Mesenchymal stem cell (in vitro differentiated cells and primary cell): Measurements from ENCODE around the gene ATP2A3.

ENCODE experiments used
- DNase-seq: peaks from one replicate; pipeline ENCODE4 v3.0.0-alpha.2; 2013
- H2AFZ ChIP-seq: one replicate; pipeline ENCODE4 v1.6.1; 2013; ENCODE audit warnings: low read depth, mild to moderate bottlenecking, control low read depth, inconsistent platforms, low read length, moderate library complexity
- H2AK5ac ChIP-seq: 2 replicates; pipeline ENCODE4 v1.6.1; 2013; ENCODE audit warnings: low read length, moderate library complexity, mild to moderate bottlenecking, inconsistent platforms; ENCODE audit not compliant: severe bottlenecking
- H2BK120ac ChIP-seq: one replicate; pipeline ENCODE4 v1.6.1; 2013; ENCODE audit warnings: low read depth, mild to moderate bottlenecking, inconsistent platforms, low read length, moderate library complexity
- H2BK12ac ChIP-seq, 2 experiments: one replicate each; pipeline ENCODE4 v1.6.1; 2013; ENCODE audit warnings: inconsistent platforms in 2 of 2, low read length in 2 of 2, mild to moderate bottlenecking in 2 of 2, moderate library complexity in 2 of 2, control low read depth in 1 of 2
- H2BK15ac ChIP-seq: one replicate; pipeline ENCODE4 v1.6.1; 2013; ENCODE audit warnings: mild to moderate bottlenecking, low read depth, inconsistent platforms; ENCODE audit not compliant: poor library complexity, severe bottlenecking
- H2BK5ac ChIP-seq: 2 replicates; pipeline ENCODE4 v1.6.1; 2013; ENCODE audit warnings: low read depth, mild to moderate bottlenecking, low read length, control low read depth, inconsistent platforms; ENCODE audit not compliant: poor library complexity, severe bottlenecking
- H3K14ac ChIP-seq, 2 experiments: one replicate each; pipeline ENCODE4 v1.6.1; 2013; ENCODE audit warnings: inconsistent platforms in 2 of 2, low read length in 2 of 2, control low read depth in 1 of 2, mild to moderate bottlenecking in 1 of 2, moderate library complexity in 1 of 2
- H3K18ac ChIP-seq, 2 experiments: one replicate each; pipeline ENCODE4 v1.6.1; 2013; ENCODE audit warnings: inconsistent platforms in 2 of 2, low read length in 2 of 2, control low read depth in 1 of 2, low read depth in 1 of 2, mild to moderate bottlenecking in 1 of 2
- H3K23ac ChIP-seq, 2 experiments: one replicate each; pipeline ENCODE4 v1.6.1; 2013; ENCODE audit warnings: inconsistent platforms in 2 of 2, low read length in 2 of 2, mild to moderate bottlenecking in 2 of 2, moderate library complexity in 2 of 2, control low read depth in 1 of 2
- H3K27ac ChIP-seq: 2 replicates; pipeline ENCODE4 v1.5.1; 2013; ENCODE audit warnings: mild to moderate bottlenecking, moderate library complexity, low read length, control low read depth, inconsistent platforms; ENCODE audit not compliant: poor library complexity, severe bottlenecking
- H3K27me3 ChIP-seq, 2 experiments: 2 replicates each; pipeline versions ENCODE4 v1.6.1 to v1.7.0; 2013; ENCODE audit warnings: low read length in 2 of 2, mild to moderate bottlenecking in 2 of 2, moderate library complexity in 2 of 2, control low read depth in 1 of 2, inconsistent platforms in 1 of 2; ENCODE audit not compliant: control insufficient read depth in 1 of 2, insufficient read depth in 1 of 2
- H3K36me3 ChIP-seq, 2 experiments: 2 replicates each; pipeline versions ENCODE4 v1.6.1 to v1.7.0; 2013; ENCODE audit warnings: low read length in 2 of 2, control low read depth in 1 of 2, inconsistent platforms in 1 of 2, low read depth in 1 of 2, mild to moderate bottlenecking in 1 of 2; ENCODE audit not compliant: insufficient read depth in 2 of 2, control insufficient read depth in 1 of 2
- H3K4ac ChIP-seq, 2 experiments: one replicate each; pipeline ENCODE4 v1.6.1; 2013; ENCODE audit warnings: inconsistent platforms in 2 of 2, low read length in 2 of 2, mild to moderate bottlenecking in 2 of 2, moderate library complexity in 2 of 2, control low read depth in 1 of 2, low read depth in 1 of 2
- H3K4me1 ChIP-seq: 2 replicates; pipeline ENCODE4 v1.6.1; 2013; ENCODE audit warnings: low read depth, low read length, control low read depth; ENCODE audit not compliant: control insufficient read depth, insufficient read depth
- H3K4me2 ChIP-seq: 2 replicates; pipeline ENCODE4 v1.6.1; 2013; ENCODE audit warnings: low read length, mild to moderate bottlenecking, inconsistent platforms; ENCODE audit not compliant: poor library complexity, severe bottlenecking
- H3K4me3 ChIP-seq, 2 experiments: 2 replicates each; pipeline versions ENCODE4 v1.5.1 to v1.7.0; 2013; ENCODE audit warnings: low read length in 2 of 2, mild to moderate bottlenecking in 2 of 2, control low read depth in 1 of 2, low read depth in 1 of 2; ENCODE audit not compliant: insufficient read depth in 1 of 2
- H3K79me1 ChIP-seq: replicated peaks from 2 replicates; pipeline ENCODE4 v1.6.1; 2013; ENCODE audit warnings: mild to moderate bottlenecking, control low read depth, low read length, inconsistent platforms; ENCODE audit not compliant: poor library complexity, severe bottlenecking
- H3K9ac ChIP-seq: 2 replicates; pipeline ENCODE4 v1.7.0; 2013; ENCODE audit warnings: mild to moderate bottlenecking, low read length, moderate library complexity
- H3K9me3 ChIP-seq: 2 replicates; pipeline ENCODE4 v1.7.0; 2013; ENCODE audit warnings: mild to moderate bottlenecking, low read length; ENCODE audit not compliant: control insufficient read depth
- H4K8ac ChIP-seq: one replicate; pipeline ENCODE4 v1.6.1; 2013; ENCODE audit warnings: inconsistent platforms, mild to moderate bottlenecking, low read length, moderate library complexity
- H4K91ac ChIP-seq: one replicate; pipeline ENCODE4 v1.6.1; 2013; ENCODE audit warnings: mild to moderate bottlenecking, low read length, inconsistent platforms
- WGBS: methylation state at CpG from one replicate; pipeline ENCODE4 v1.1.7; 2013; ENCODE audit warnings: mixed read lengths; 5-methylcytosine and 5-hydroxymethylcytosine counted together

The ATP2A3 gene

DNA sequence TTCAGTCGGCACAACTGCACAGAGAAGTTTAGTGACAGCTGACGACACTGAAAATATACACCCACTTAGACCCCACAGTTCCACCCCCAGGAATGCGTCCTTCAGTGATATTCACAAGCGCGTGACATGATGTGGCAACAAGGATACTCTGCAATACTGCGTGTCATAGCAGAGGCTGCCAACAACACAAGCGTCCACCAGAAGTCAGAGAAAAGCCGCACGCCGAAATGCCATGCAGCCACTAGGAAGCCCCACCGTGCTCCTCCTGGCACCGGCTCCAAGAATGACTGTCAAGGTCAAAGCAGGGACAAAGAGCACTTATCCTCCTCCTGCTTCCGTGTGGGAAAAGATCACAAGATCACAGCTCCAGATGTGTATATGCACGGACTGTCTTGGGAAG, 3.5 kb downstream of the ATP2A3 start:
- H3K4me1 ChIP-seq = peaks cover 23% of the 10 kb centered on the region
- H3K4me2 ChIP-seq = no peak overlapping the region
- H3K18ac ChIP-seq = no peak overlapping the region
- H3K4me3 ChIP-seq = no peak overlapping the region
- H3K27ac ChIP-seq = no peak overlapping the region
- no peak overlapping the region for H3K9ac ChIP-seq
- no peak overlapping the region for H4K8ac ChIP-seq
- H2AK5ac ChIP-seq = no peak overlapping the region
- no peak overlapping the region for H4K91ac ChIP-seq
- no peak overlapping the region for H2BK15ac ChIP-seq
- H3K14ac ChIP-seq = no peak overlapping the region
- H3K27me3 ChIP-seq = peaks cover 43 to 47% of the 10 kb centered on the region in 2 experiments
- H3K36me3 ChIP-seq = no peaks in the 10 kb centered on the region
- H3K4ac ChIP-seq = no peak overlapping the region
- H2BK5ac ChIP-seq = no peak overlapping the region
- no peak for DNase-seq
- H2BK120ac ChIP-seq = no peak overlapping the region
- no peak overlapping the region for H2AFZ ChIP-seq
- H2BK12ac ChIP-seq = no peak overlapping the region
- 90% methylated on average over 14 of the region's 14 CpGs for WGBS
- no peaks in the 10 kb centered on the region for H3K9me3 ChIP-seq
- no peak overlapping the region for H3K23ac ChIP-seq
- no peaks in the 10 kb centered on the region for H3K79me1 ChIP-seq

DNA sequence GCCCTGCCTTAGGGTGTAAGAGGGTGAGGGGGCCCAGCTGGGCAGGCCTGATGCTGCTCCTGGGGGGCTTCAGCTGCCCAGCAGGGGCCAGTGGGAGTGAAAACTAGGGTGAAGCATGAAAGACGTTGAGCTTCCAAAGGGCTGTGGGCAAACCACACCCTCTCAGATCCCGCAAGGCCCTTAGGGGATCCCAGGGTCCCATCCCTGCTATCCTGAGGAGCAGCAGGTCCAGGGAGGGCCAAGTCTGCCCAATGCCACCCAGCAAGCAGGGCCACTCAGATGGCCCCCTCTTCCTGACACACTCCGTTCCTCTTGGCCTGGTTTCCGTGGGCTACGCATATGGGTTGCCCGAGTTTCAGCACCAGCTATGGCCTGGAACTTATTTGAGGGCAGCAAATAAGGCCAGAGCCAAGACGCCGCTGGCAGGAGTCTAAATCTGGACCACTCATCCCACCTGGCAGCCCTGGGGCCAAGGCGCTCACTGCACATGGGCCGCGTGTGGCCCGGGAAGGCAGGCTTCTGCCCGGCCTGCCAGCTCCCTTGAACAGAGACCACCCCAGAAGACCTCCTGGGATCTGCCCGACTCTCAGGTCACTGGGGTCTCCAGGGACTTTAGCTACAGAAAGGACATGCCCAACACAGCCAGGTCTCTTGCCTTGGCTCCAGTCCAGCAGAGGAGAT, 4.2 kb downstream of the ATP2A3 start:
- Histone ChIP-seq H3K9ac (no peak overlapping the region), H4K8ac (no peak overlapping the region), H2AFZ (no peak overlapping the region), H2AK5ac (no peak overlapping the region), H3K14ac (no peak overlapping the region), H3K36me3 (no peaks in the 10 kb centered on the region), H3K23ac (no peak overlapping the region), H2BK15ac (no peak overlapping the region), H3K18ac (peak overlapping the region in 1 of 2 experiments; percentile 2), H4K91ac (peak overlapping the region; percentile 23), H3K4me2 (no peak overlapping the region), H2BK120ac (no peak overlapping the region), H3K27ac (no peak overlapping the region), H3K4me3 (no peak overlapping the region), H3K9me3 (no peaks in the 10 kb centered on the region), H2BK5ac (no peak overlapping the region), H3K4ac (no peak overlapping the region), H3K79me1 (no peaks in the 10 kb centered on the region), H3K27me3 (peaks cover 40 to 45% of the 10 kb centered on the region in 2 experiments), H3K4me1 (peaks cover 20% of the 10 kb centered on the region), H2BK12ac (peak overlapping the region in 1 of 2 experiments; percentile 72)
- 98% methylated on average over 14 of the region's 14 CpGs for WGBS
- DNase-seq = no peak

DNA sequence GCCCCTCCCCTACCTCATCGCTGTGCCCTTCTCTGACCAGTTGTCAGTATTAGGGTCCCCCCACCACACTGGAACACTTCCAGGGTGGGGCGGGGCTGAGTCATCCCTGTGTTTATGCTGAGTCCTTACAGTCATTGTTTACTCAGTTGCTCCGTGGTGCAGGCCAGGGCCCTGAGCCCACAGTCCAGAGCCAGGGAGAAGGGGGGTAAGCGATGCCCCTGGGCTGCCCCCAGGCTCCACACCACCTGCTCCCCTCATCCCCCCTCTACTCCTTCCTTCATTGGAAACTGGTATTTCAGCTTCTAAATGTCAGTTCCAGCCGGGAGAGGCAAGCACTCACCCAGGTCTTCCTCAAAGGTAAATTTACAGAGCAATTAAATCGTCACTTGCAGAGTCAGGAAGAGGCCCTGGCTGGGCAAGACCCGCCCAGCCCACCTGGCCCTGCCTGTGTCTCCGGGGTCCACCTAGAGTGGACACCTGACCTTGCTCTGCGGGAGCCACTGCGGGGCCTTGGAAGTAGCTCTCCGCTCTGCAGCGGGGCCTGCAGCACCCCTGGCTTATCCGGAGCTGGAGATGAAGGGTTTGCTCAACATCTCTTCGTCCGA, 4.8 kb downstream of the ATP2A3 start:
- Histone ChIP-seq H3K27ac (no peak overlapping the region), H2BK15ac (no peak overlapping the region), H2BK5ac (no peak overlapping the region), H3K27me3 (peaks cover 36 to 39% of the 10 kb centered on the region in 2 experiments), H3K23ac (no peak overlapping the region), H3K4ac (no peak overlapping the region), H4K91ac (peak overlapping the region; percentile 59), H3K4me3 (no peak overlapping the region), H4K8ac (peak overlapping the region; percentile 80), H2AFZ (no peak overlapping the region), H3K4me1 (peaks cover 17% of the 10 kb centered on the region), H2AK5ac (no peak overlapping the region), H3K36me3 (no peaks in the 10 kb centered on the region), H2BK12ac (peak overlapping the region; percentile 32 to 40), H3K14ac (peak overlapping the region in 1 of 2 experiments; percentile 9), H3K79me1 (no peaks in the 10 kb centered on the region), H3K9me3 (no peaks in the 10 kb centered on the region), H3K18ac (peak overlapping the region in 1 of 2 experiments; percentile 30), H3K4me2 (no peak overlapping the region), H2BK120ac (no peak overlapping the region), H3K9ac (no peak overlapping the region)
- peak; percentile 80 for DNase-seq
- WGBS = 55% methylated on average over 15 of the region's 15 CpGs

DNA sequence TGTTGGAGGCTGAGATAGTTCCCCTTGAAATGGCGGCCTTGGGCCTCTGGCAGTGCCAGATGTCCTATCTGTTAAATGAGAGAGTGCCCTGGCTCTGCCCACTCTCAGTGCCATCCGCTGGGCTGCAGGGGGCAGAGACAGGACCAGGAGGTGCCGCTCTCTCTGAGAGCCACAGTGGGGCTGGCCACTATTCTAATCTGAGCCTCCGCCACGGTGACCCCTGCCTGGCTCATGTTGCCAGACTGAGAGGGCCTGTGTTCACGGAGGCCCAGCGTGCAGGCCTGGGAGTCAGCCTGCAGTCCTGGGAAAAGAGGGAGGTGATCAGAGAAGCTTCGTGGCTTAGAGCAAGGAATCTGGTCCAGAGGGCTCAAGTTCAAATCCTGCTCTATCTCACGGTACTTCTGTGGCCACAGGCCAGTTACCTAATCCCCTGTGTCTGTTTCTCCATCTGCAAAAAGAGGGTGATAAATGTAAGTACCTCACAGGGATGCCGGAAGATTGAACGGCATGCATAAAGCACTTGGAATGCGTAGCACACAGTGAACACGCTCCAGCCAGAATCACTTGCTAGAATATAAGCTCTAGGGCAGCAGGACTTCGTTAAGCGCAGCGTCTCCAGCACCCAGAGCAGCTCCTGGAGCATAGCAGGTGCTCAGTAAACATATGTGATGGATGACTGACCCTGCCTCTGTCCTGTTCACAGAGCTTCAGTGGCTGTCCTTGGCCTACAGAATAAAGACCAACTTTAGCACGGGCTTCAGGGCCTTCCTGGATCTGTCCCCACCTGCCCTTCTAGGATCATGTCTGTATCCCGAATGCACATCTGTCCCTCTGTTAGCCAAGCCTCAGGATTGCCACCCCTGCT, 6.3 kb downstream of the ATP2A3 start:
- Histone ChIP-seq H2BK5ac (no peak overlapping the region), H2BK12ac (peak overlapping the region in 1 of 2 experiments; percentile 10), H2BK120ac (no peak overlapping the region), H3K18ac (no peak overlapping the region), H3K27me3 (peaks cover 27 to 28% of the 10 kb centered on the region in 2 experiments), H4K8ac (no peak overlapping the region), H4K91ac (no peak overlapping the region), H3K27ac (no peak overlapping the region), H3K4ac (peak overlapping the region in 1 of 2 experiments; percentile 6), H3K9ac (no peak overlapping the region), H3K4me2 (no peak overlapping the region), H3K4me1 (peaks cover 13% of the 10 kb centered on the region), H3K9me3 (no peaks in the 10 kb centered on the region), H3K4me3 (no peak overlapping the region), H3K23ac (no peak overlapping the region), H3K36me3 (no peaks in the 10 kb centered on the region), H3K14ac (no peak overlapping the region), H2AFZ (no peak overlapping the region), H2BK15ac (no peak overlapping the region), H2AK5ac (no peak overlapping the region), H3K79me1 (no peaks in the 10 kb centered on the region)
- DNase-seq = peak; percentile 29
- 81% methylated on average over 17 of the region's 18 CpGs for WGBS
